8988T (cell line): ENCODE data around the gene PGLYRP2.

Experiments used
- DNase-seq: peaks from one replicate; pipeline ENCODE4 v3.0.0; 2011

The PGLYRP2 gene

DNA sequence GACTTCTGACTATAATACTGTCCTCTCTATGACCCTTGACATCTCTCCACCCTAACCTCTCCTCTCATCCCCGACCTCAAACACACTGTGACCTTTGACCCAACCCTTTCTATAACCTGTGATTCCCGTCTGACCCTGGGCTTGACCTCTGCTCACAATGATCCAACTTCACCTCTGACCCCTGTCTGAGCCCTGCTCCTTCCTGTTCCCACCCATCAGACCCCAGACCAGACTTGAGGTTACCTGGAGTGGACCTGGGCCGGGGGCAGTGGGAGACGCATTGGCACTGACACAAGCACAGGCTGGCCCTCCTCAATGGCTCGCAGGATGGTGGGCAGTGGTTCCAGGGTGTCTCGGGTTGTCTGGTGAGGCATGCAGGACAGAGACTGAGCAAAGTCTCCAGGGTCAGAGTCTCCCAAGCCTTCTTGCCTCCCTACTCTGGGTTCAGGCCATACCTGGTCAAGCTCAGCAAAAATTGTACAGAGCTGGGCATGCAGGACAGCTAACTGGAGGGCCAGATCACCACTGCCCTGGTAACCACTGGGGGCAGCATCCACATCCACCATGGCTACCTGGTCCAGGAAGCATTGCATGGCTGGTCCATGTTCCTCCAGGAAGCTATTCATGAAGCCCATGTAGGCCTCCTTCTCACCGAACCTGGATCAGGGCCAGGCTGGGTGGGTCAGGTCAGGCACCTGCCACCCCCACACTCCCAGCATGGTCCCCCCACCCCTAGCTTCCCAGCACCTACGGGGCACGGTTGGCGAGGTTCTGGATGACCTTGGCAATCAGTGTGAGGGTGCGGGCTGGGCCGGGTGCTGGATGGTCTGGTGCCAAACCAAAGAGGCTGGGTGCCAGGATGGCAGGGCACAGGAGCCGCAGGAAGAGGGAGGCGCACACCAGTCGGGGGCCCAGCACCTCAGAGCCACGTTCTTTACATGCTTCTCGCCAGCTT lies 25.1 kb downstream of the PGLYRP2 start:
- DNase-seq, result no peak

DNA sequence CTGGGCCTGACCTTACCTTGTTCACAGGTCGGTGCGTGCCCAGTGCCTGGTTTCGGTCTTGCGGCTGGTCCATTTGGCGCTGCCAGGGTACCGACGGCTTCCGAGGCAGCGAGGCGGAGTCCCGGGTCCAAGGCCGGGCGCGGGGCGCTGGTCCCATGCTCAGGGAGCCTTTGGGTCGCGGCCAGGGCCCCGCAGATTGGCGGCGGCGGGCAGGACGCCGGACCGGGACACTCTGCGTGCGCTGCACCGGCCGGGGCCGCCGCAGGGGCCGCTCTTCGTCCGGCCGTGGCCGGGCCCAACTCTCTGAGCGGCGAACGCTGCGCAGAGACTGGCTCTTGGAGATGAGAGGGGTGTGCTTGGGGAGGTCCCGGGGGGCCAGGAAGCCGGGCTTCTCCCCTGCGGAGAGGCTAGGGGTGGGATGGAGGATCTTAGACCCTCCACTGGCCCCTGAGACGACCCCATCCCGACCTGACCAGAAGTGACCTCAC lies 26.2 kb downstream of the PGLYRP2 start:
- DNase-seq, result no peak

DNA sequence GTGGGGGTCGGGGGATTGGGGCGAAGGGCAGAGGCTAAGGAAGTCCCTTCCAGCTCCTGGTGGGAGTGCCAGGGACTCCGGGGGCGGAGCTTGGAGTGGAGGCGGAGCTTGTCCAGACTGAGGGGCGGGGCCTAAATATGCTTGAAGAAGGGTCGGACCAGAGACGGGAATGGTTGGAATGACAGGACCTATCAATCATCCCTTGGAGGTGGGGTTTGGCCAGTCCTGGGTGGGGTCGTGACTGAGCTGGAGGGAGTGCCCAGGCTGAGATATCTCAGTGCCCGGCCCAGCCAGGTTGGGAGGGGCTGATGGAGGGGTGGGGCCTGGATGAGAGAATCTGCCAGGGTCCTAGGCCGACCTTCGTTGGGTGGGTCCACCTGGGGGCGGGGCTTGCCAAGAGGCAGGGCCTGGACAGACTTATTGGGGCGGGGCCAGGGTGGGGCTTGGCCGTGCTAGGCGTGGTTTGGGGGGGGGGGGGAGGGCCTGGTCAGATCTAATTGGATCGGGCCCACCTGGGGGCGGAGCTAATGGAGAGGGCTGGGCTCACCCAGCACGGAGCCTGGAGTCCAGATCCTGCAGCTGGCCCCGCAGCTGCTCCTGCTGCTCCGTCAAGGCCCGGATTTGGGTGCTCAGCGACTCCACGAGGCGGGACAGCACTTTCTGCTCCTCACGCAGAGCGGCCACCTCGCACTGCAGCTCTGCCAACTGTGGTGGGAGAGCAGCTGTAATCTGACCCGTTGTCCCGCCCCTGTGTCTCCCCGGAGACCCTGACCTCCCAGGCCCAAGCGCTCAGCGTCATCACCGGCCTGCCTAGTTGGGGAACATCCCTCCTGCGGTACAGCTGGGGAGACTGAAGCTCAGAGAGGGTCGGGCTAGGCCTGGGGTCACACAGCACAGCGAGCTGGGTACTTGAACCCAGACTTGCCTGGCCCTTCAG lies 26.9 kb downstream of the PGLYRP2 start:
- peak; percentile 92 for DNase-seq

DNA sequence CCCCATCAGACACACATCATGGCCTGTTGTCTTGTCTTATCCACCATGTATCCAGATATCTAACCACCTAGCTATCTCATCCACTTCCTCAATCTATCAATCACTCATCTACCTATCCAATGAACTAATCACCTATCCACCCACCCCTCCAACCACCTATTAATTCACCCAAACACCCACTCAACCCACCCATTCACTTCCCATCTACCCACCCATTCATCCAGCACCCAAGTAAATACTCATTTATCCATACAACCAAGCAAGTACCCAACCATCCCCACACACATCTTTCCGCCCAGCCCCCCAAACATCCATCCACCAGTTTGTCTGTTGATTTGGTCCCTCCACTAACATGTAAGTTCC lies 28.8 kb downstream of the PGLYRP2 start:
- DNase-seq, result no peak

DNA sequence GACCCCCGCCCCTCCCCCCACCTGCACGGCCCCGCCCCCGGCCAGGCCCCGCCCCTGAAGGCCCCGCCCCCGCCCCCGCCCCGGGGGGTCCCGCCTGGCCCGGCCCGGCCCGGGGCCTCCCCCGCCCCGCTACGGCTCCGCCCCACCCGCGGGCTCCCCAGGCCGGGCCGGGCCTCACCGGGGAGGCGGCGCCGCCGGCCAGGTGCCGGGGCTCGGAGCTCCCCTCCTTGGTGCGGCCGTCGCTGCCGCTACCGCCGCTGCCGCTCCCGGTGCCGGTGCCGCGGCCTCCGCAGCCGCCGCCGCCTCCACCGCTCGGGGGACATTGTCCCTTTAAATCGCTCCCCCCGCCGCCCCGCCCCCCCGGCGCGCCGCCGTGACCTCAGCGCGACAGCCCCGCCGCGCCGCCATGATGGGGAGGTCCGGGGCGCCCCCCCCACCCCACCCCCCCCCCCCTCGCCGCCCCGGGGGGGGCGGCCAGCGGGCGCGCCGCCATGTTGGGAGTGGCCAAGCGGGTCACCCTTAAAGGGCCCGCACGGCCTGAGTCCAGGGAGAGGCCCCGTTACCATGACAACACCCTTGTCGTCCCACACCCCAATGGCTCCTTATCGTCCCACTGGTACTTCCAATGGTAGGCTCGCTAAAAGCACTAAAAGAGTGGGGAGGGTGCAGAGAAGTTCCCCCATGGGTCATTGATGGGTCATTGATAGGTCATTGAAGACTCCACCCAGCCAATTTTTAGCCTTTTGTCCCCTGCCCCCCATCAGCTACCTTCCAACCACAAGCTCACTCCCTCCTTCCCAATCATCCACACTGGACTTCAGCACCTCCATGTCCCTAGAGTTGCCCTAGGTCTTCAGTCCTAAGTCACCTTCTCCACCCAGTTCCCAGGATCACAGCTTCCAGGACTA lies 29.4 kb downstream of the PGLYRP2 start, which contains the start of gene WIZ:
Gene WIZ (minus strand): TSS at position 337 of the 908 bp plus-strand sequence. CDS start 1,649 bp downstream, outside the sequence.
- DNase-seq, result peak; percentile 93

DNA sequence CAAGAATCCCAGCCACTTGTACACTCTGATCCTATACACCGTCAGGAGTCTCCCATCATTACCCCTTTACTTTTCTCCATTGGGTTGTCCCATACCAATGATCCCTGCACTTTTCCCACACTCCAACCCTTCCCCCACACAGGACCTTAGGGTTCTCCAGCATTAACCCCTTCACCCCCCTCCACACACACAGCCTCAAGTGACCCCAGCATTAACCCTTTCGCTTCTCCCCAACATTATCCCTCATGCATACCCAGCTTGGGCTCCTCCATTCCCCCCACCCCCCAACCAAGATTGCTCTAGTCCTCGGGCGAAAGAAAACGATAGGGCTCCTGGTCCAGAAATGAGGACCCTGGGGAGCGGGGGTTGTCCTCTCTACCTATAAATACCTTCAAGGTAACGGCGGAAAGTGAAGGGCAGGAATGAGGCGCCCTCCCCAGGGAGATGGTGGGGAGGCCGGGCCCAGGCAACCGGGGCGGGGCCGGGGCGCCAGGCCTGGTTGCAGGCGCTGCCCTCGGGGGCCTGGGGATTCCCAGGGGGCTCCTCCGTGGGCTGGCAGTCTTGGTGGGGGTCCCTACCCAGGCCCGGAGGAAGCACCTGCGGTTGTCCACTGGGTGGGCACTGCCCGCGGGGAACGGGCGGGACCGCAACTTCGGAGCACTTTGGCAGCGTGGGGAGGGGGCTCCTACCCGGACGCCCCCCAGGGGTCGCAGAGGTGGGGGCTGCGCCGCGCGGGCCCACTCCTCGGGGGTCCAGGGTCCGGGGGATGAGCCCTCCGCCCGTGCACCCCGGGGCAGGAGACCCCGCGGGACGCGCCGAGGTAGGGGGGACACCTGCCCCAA lies 30.3 kb downstream of the PGLYRP2 start:
- no peak for DNase-seq

DNA sequence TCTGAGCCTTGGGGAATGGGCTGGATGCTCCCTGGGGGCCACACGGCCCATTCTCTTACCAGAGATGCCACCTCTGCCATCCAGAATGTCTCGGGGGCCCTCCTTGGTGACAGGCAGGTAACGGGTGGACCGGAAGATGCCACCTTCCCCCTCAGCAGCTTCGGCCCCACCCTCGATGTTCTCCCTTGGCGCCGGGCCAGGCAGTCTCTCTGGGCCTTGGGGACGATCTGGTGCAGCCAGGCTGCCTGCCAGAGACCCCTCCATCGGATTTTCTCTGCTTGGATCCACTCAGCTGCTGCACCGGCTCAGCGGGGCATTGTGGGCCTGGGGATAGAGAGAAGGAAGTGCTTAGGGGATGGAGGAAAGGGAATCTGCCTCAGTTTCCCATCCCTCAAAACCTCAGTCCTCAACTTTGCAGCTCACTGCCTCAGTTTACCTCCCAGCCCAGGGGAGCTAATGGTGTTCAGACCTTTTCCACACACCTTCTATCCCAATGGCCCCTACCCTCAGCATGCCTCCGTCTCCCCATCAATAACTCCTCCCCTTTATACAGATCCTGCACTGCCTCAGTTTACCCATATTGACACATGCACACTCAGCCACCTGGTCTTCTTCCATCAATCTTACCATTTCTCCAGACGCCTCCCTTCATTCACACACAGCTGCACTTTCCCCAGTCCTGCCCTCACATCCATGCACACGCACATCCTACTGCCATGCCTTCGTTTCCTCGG lies 31.1 kb downstream of the PGLYRP2 start:
- no peak for DNase-seq

DNA sequence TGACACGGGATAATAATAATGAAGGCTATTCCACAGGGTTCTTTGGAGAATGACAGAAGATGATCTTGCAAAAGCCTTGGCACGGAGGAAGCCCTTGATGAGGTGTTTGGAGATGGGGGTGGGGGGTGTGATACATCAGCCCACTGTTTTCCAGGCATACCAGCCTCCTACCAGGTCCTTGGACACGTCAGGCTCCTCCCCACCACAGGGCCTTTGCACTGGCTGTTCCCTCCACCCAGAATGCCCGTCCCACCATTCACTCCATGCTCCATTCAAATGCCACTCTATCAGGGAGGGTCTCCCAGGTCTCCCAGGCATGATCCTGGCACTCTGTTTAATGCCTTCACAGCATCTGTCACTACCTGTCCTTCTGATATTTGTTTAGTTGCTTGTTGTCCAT lies 32.2 kb downstream of the PGLYRP2 start:
- DNase-seq, result no peak

DNA sequence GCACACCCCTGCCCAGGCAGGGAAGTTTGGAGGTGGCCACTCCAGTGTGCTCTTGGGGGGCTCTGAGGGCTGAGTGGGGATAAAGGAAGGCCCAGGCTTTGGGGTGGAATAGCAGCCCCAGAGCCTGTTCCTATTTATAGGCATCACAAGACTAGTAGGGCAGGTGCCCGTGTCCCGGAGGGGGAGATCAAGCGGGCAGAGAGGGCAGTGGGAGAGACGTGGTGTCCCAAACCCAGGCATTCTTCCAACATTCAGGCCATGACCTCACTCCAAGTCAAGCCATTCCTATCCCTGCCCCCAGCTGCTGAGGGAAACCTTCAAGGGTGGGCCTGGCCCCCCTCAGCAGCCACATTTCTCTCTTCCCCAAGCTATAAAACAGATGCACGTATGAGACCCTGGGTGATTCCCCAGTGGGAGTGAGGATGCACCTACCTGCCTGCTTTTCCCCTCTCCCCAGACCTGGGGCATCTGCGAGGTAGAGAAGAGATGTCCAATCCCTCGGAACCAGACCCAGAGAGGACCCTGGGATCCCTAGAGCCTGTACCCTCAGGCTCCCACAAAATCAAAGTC lies 33.4 kb downstream of the PGLYRP2 start:
- DNase-seq, result no peak

DNA sequence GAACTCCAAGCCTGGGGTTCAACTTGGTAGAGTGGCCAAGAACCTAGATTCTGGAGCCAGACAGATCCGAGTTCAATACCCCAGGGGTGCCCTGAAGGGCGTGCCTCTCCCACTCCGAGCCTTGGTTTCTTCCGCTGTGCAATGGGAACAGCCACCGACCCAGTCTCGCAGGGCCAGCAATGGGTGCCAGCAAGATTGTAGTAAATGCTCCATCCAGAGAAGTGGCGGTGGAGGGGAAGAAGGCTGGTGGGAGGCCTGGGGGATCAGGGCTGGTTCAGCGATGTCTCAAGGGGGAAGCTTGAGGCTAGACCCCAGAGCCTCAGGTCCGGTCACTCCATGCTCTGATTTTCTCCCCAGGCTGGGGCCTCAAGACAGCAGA lies 34.1 kb downstream of the PGLYRP2 start:
- no peak for DNase-seq

DNA sequence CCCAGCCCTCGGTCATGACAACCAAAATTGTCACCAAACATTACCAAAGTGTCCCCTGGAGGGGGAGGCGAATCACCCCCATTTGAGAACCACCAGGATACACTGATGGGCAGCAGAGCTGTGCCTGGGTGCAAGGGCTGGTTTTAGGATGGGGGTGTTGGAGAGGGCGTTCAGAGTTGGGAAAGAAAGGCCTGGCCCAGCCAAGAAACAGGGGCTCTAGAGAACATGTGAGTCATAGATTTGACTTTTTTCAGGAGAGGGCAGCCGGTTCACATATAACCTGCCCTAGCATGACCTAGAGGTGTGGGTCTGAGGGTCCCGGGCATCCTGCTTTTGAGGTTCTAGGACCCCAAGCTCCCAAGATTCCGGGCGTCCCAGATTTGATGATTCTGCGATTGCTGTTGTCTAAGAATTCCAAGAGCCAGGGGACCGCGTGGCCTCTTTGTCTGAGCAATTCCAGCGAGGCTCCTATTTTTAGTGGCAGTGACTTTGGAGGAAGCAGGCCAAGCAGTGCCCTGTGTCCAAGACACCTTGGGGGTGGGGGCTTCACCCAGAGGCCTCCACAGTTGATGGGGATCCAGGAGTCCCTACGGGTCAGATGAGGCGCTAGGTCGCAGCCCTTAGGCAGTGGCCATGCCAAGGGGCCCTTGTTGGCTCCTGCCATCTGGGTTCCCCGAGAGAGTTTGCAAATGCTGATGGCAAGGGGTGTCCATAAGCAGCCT lies 34.6 kb downstream of the PGLYRP2 start:
- no peak for DNase-seq

DNA sequence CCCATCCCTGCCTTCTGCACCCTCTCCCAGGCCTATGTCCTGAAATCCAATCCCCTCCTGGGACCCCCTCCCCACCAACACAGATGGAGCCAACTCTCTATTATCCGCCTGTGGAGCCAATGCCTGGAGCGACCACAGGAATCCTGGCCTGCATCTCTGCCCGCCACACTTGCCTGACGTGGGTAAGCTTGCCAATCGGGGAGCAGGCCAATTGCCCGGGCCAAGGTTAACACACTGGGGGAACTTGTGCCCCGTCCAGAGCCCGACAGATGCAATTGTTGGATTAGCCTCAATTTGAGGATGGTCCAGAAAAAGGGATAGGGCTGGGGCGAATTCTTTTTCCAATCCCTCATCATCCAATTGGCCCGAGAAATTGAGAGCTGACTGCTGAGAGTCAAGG lies 35.5 kb downstream of the PGLYRP2 start:
- no peak for DNase-seq

DNA sequence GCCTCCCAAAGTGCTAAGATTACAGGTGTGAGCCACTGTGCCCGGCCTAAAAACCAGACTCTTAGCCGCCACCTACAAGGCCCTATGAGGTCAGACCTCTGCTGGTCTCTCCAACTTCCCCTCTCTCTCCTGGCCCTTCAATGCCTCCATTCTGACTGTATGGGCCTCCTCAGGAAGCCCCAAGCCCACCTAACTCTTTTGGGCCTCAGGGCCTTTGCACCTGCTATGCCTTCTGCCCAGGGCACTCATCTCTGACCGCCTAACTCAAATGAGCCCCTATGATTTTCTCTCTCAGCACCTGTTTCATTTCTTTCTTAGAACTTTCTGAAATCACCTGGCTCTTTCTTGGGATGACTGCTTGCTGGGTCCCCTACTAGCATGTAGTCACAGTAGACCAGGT lies 36.0 kb downstream of the PGLYRP2 start:
- no peak for DNase-seq

DNA sequence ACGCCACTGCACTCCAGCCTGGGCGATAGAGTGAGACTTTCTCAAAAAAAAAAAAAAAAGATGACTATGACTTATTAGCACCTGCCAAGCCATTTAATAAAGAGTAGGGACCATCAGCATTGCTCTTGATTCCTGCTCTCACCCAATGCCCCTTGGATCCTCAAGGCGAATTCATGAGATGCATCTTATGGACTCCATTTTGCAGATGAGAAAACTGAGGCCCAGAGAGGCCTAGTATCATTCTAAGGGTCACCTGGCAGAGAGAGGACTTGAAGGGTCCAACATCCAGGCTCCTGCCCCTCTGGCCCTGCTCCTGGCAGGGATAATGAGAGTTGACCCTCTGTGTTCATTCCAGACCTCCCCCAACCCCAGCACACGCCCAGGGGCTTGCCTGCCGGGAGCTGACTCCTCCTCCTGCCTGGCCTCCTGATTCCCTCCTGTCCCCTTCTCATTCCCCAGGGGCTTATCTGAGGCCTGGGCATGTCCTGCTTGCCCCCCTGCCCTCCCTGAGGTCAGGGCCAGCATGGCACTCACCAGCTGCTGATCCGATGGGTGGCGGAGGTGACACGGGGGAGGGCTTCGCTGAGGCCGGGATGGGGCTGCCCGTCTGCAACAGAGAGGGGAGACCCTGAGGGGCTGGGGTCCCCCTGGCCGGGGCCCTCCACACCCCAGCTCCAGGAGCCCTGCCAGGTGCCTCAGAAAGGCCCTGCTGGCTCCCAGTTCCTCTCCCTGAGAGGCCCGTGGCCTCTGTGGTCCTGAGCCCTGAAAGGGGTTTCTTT lies 37.0 kb downstream of the PGLYRP2 start:
- no peak for DNase-seq

DNA sequence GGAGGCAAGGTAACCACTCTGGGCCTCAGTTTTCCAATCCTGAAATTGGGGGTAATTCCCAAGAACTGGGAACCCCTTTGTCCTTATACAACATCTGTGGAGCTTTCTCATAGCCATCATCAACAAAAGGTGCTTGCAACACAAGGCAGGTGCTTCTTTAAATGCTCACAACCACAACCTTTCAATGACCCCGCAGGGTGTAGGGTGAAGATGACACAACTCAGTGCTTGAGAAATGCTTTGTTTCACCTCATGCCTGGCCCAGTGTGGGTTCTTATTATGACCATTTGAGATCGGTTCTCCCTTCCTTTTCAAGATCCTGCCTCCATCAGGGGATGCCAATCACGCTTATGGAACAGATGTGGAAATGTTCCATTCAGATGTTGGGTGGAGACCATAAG lies 38.0 kb downstream of the PGLYRP2 start:
- DNase-seq, result no peak

DNA sequence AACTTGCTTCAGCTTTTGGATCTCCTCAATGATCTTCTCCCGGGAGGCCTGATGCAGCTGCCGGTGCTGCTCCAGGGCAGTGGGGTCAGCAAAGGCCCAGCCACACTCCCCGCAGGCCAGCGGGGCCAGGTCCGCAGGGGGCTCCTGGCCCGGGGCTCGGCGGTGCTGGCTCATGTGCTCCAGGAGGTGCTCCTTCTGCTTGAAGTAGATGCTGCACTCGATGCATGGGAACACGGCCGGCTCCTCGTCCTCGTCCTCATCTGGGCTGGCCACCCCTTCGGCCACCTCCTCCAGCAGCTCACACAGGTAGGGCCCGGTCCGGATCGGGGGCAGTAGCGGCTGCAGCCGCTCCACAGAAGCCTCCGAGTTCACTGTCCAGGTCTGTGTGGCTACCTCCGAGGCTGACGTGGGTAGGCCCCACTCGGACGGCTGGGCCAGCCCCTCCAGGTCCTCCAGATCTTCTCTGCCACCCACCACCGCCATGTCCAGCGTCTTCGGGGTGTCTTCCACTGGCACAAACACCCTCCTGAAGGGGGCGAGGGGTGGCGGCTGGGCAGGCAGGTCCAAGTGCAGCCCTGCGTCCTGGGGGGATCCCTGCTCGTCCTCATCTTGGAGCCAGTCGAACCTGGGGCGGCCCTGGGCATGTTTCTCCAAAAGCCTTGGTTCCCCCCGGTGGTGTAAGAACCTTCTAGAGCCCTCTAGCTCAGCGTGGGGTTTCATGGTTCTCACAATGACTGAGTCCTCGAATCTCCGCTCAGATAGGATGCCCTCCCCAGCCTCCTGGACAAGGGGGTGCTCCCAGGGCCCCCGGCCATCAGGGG lies 39.3 kb downstream of the PGLYRP2 start:
- no peak for DNase-seq

DNA sequence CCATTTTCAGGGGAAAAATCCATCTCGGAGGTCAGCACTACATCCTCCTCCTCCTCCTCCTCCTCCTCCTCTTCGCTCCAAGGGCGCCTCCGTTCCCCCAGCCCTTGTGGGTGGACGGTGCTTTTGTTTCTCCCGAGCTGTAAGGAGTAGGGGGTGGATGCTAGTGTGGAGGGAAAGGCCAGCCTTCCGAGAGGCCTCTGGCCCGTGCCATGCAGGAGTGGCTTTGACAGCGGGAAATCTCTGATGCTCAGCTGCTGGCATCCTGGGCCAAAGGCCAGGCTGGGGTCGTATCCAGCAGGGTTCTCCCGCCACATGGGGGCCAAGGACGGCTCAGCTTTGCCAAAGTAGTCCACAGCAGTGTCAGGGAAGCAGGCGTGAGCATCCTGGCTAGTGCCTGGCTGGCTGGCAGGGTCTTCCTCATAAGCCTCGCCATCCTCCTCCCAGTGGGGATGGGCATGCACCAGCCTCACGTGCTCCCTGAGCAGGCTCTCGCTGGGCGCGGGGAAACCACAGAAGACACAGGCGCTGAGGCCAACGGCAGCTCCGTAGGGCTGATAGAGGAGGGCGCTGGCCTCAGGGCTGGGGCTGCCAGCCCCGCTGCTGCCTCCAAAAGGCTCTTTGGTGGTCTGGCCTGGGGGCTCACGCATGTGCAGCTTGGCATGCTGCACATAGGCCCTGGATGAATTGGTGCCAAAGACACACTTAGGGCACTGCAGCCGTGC lies 40.1 kb downstream of the PGLYRP2 start:
- no peak for DNase-seq
